HPDE6-E6E7 (cell line): Measurements from ENCODE around the gene FSIP2.

ENCODE experiments used
- DNase-seq: peaks from one replicate; pipeline ENCODE4 v3.0.0; 2011; ENCODE audit warnings: missing footprints; ENCODE audit errors: extremely low spot score

The FSIP2 gene, protein sequence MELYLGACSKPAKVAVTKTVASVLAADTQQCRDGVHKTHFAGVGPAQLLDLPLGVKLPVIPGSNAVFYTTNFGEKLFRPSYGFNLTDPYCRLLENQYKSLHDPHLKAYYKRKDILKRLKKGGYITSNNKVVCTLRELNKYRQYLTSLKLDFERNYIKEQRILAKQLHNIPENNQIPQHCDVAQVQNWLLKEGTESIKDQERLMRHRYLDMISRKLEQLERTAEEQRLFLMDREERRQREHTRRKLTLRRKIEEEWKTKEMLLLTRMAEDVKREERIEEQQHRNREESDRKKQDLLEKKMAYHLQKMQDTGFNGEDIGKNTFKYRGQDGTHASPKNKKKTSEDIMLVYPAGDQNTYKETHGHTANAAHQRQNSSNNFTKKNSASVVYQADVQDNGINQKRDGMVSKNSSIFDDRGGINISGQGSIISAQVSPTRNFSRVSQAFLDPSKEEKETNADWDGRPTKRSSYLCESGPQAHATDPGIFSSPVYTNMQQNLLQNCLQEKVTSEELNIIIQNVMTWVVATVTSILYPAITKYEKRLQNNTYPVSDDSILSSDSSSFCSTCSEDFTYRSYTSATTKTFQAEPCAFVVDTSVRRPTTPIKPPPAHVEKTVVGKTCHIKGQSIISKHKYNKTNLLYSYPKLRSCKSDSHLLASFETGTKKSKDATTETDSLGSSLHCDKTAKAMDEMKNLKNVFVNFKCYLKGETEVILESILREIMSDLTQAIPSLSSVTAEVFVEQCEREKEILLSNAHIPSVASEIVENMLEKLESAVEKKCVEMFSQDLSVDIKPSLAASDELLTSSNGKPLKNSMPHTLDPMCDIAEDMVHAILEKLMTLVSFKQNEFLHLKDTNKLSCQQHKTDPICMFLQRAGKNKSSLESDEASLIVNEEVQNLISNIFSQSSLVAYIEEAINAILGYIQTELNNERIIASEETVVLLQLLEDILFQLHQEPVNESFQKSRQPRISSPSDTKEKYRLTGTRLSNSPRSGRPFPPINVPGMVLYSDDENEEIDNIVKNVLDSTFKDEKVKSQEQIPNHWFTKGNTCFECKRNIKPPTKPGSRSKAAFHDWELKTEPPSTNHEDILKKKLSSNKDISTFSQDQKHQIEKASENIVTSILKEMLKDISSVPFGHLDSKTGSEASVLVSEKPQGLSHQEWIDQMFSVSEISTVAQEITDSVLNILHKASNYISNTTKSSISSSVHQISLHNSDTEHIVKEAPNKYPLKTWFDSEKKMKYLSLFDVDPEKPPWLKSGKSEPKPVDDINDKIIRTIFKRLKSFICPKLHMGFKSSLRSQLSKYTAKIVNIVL (N-terminal part only)

GRCh38 chr2:185738679-185739472, at the start of gene FSIP2:
Gene FSIP2, plus strand, starts transcription at chr2:185738804. Its CDS starts 91 bp downstream, at chr2:185738895.
- DNase-seq = peak; percentile 70

DNA sequence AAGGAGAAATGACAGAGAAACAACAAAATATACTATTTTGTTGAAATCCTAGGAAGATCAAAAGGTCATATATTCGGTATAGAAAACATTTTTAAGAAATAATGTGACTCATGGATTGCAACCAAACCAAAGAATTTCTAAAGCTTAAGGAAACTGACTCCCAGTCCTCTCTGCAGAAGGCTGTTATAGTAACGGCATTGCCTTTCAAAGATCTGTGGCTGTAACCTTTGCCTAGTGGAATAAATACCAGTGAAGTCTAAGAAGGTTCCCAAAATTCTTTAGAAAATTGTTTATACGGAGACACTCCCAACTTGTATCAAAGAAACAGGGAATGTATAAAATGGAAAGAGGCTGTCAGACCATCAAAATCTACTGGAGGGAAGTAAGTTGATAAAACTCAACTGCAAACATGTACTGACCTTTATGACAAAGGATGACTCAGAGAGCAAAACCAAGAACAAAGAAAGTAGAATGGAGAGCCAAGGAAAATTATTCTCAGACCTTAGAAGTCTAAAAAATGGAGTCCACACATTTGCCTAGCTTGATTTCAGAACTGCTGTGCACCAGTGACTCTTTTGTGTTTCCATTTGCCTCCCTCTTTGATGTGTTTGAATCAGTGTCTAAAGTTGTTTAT, 48.6 kb upstream of the FSIP2 start:
- peak; percentile 9 for DNase-seq

GRCh38 chr2:185695711-185696235, 42.8 kb upstream of the FSIP2 start:
- no peak for DNase-seq

- DNase-seq = no peak
Observed at GRCh38 chr2:185700883-185701282, 37.7 kb upstream of the FSIP2 start.

GRCh38 chr2:185734658-185735057, 3.9 kb upstream of the FSIP2 start:
- no peak for DNase-seq

DNA sequence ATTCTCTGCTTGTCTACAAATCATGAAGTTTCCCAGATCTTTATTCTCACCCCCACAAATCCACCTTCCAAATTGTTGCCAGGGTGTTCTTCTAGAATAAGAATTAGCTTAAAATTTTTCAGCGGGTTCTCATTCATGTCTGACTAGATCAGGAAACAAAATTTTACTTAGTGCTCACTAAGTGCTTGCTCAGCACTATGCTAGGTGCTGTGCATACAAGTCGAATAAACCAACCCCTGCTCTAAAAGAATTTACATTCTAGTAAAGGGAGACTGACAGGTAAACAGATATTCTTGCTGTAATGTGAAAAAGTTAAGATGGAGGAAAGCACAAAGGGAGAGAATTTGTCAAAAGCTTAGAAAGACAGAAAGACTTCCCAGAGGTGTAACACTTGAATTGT, 2.4 kb upstream of the FSIP2 start:
- DNase-seq = no peak

- DNase-seq = no peak
Observed at GRCh38 chr2:185745864-185746859, 7.6 kb downstream of the FSIP2 start.

DNA sequence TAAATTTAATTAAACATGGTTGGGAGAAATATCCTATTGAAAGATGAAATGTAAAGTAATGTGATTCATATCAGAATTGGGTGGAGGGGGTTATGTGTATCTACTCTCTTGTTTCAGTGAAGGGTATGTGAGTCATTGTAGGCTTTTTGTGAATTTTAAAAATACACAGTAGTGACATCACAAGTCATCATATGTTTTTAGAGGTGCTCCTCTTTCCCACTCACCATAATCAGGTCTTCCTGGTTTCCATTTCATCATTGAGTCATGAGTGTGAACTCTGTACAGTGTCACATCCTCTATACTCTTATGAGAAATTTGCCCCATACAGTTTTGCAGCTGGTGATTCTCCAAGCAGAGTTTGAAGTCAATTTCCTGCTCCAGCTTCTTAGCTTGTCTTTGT, 18.8 kb downstream of the FSIP2 start:
- no peak for DNase-seq

DNA sequence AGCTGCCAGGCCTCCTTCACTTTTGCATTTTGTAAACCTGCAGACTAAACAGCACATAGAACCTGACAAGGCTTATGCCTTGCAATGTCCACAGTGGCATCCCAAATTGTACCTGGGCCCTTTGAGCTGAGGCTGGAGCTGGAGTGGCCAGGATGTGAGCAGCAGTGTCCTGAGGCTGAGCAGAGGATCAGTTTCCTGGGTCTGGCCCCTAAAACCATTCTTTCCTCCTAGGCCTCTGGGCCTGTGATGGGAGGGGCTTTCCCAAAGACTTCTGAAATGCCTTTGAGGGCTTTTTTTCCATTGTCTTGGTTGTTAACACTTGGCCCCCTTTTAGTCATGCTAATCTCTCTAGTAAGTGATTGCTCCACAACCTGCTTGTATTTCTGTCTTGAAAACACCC, 32.8 kb downstream of the FSIP2 start:
- no peak for DNase-seq

DNA sequence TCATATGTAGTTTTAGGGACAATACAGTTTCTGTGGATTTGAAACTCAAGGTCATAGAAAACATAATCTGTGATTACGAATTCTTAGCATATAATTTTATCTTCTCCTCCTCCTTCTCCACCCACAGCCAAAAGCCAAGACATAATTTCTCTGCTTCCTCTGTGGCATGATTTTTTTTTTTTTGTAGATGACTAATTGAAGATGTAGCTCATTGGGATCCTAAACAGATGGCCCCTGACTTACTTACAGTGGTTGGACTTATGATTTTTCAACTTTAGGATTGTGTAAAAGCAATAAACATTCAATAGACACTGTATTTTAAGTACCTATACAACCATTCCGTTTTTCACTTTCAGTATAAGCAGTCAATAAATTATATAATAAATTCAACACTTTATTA, 42.3 kb downstream of the FSIP2 start:
- no peak for DNase-seq

- DNase-seq = no peak
Observed at GRCh38 chr2:185782223-185782769, 43.7 kb downstream of the FSIP2 start.

- DNase-seq = no peak
Observed at GRCh38 chr2:185785156-185785555, 46.6 kb downstream of the FSIP2 start.

- no peak for DNase-seq
Observed at GRCh38 chr2:185785851-185786473, 47.4 kb downstream of the FSIP2 start.

DNA sequence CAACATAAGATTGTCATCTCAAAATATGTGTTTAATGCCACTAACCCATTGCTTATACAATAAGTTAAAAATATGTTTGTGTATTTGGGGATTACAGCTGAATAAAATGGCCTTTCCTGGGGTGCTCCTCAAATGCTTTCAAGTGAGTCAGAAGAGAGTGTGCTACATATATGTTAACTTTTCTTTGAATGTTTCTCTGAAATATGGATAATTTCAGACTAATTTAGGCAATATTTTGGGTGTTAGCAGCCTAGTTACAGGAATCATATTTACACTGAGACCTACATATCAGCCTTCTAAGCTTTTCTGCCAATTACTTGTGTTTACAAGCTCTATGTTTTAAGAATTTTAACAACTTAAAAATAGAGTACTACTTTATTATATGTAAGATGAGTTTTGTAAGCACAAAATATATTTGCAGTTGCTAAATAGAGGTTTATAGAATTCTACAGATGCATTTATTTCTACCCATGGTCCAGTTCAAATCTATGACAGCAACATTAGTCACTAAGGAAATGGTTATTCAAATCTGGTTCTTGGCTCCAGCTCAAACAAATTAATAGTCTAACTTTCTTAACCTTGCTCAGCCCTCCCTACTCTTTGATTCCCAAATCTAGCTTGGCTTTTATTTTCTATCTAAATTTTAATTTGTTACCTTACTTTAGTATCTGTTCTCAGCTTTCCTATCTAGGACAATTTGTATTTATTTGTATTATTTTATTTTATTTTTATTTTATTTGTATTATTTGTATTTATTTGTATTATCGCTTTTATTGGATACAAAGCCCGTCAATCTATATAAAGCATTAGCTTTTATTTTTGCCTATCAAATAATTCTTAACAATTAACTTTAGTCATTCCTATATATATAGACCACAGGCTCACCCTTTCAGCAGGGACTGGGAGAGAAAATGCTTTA, 48.9 kb downstream of the FSIP2 start:
- peak; percentile 6 for DNase-seq

- no peak for DNase-seq
Observed at GRCh38 chr2:185790361-185790760, 51.8 kb downstream of the FSIP2 start.

DNA sequence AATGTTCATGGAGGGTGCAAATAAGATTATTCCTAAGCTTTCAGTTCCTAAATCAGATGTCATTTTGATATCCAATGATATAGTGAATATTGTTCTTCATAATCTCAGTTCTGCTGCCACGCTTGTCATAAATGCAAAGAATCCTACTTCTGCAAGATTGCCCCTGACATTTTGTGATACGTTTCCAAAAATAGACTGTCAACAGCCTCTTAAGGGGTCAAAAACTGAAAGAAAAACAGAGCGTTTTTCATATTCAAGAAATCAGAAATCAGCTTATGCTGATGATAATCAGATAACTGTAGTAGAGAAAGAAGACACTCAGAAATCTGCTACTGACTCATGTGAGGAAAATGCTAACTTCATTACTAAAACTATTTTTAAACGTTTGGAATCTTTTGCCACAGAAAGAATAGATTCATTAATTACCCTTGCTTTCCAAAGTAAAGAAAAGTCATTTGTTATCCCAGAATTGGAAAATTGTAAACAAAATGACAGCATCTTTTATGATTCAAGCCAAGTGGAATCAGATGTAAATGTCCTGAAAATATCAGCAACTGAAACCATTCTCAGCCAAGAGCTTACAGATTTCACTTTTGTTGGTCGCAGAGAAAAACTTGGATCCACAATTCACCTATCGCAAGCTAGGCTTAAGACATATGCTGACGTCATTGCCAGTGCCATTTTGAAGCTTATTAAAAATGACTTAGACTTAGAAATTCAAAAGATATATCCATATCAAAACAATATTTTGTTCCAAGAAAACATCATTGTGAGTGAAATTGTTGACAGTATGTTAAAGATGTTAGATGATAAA, 55.1 kb downstream of the FSIP2 start:
- no peak for DNase-seq
